Activated CD8-positive, alpha-beta memory T cell treated with anti-CD3 and anti-CD28 coated beads, Interleukin-2, amount 50 U/mL, for 24 hours (primary cell): Measurements from ENCODE around the gene TGDS.
"Not testable (repeated sequence)": the region's sequence is repeated elsewhere in the genome, so short reads cannot be mapped to it uniquely, and the experiment has no call there.

ENCODE experiments used
- DNase-seq: peaks from one replicate; pipeline ENCODE4 v3.0.0-alpha.2; 2020; ENCODE audit errors: extremely low read depth

The TGDS gene, protein sequence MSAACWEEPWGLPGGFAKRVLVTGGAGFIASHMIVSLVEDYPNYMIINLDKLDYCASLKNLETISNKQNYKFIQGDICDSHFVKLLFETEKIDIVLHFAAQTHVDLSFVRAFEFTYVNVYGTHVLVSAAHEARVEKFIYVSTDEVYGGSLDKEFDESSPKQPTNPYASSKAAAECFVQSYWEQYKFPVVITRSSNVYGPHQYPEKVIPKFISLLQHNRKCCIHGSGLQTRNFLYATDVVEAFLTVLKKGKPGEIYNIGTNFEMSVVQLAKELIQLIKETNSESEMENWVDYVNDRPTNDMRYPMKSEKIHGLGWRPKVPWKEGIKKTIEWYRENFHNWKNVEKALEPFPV

DNA sequence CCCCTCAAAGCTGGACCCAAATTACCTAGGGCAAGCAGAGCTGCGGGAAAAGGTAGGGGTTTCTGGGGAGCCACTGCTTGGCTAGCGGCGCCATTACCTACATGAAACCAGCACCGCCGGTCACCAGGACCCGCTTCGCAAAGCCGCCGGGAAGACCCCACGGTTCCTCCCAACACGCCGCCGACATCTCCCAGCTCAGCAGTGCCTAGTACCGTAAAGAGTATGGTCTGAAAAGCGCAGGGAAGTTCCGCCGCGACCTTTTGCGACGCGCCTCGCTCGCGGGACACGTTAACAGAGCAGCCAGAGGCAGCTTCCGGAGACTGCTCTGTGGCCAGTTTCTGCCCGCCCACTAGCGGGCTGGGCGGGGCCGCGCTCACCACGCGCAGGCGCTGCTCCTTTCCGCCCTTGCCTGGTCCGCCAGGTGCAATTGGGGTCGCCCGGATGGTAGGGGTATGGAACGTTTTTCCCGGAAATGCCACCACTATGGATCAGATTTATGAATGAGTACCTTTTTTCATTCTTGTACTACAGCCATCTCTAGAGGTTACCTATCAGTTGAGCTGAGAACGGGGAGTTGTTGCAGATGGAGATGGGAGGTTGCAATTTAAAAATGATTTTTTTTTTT, at the start of gene TGDS:
Gene TGDS (minus strand): TSS at position 203 of the 625 bp plus-strand sequence. CDS start 16 bp downstream, at position 187.
- peak; percentile 78 for DNase-seq

GRCh38 chr13:94641409-94641941, 45.5 kb upstream of the TGDS start:
- DNase-seq = no peak

DNA sequence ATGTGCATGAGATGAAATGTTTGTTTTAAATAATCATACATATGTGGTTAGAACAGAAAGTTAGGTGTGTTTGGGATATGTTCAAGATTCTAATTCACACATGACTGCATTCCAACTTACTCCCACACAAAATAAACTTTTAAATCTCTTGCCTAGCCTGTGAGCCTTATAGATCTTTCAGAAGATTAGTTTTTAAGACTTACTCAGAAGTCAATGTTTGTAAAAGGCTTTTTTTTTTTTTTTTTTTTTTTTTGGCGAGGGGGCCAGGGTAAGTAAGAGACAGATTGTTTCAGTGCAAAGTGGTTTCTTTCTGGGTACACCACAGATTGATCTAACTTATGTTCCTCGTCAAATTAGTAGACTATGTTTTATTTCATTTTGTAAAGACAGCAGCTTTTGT, 44.8 kb upstream of the TGDS start:
- no peak for DNase-seq

DNA sequence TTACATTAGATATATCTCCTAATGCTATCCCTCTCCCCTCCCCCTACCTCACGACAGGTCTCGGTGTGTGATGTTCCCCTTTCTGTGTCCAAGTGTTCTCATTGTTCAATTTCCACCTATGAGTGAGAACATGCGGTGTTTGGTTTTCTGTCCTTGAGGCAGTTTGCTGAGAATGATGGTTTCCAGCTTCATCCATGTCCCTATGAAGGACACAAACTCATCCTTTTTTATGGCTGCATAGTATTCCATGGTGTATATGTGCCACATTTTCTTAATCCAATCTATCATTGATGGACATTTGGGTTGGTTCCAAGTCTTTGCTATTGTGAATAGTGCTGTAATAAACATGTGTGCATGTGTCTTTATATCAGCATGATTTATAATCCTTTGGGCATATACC, 41.7 kb upstream of the TGDS start:
- DNase-seq = not testable (repeated sequence)

DNA sequence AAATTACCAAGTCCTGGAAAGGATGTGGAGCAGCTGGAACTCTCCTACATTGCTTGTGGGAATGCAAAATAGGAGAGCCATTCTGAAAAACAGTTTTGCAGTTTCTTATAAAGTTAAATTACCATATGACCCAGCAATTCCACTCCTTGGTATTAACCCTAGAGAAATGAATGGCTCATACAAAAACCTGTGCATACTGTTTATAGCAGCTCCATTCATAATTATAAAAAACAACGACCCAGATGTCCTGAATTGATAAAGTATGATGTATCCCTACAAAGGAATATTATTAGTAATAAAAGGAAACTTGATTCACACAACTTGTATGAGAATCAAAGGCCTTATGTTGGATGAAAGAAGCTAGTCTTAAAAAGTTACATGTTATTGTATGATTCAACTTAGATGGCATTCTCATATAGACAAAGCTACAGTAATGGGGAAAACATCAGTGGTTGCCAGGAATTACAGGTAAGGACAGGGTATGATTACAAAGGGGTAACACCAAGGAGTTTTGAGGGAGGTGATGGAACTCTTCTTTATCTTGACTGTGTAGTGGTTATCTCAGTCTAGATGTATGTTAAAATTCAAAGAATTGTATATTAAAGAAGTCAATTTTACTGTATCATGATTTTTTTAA, 41.1 kb upstream of the TGDS start:
- DNase-seq = no peak

DNA sequence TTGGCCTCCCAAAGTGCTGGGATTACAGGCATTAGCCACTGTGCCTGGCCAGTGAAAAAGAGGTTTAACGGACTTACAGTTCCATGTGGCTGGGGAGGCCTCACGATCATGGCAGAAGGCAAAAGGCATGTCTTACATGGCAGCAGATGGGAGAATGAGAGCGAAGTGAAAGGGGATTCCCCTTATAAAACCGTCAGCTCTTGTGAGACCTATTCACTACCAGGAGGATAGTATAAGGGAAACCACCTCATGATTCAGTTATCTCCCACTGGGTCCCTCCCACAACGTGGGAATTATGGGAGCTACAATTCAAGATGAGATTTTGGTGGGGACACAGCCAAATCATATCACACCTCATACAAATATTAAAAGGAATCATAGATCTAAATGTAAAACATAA, 40.1 kb upstream of the TGDS start:
- DNase-seq = not testable (repeated sequence)

DNA sequence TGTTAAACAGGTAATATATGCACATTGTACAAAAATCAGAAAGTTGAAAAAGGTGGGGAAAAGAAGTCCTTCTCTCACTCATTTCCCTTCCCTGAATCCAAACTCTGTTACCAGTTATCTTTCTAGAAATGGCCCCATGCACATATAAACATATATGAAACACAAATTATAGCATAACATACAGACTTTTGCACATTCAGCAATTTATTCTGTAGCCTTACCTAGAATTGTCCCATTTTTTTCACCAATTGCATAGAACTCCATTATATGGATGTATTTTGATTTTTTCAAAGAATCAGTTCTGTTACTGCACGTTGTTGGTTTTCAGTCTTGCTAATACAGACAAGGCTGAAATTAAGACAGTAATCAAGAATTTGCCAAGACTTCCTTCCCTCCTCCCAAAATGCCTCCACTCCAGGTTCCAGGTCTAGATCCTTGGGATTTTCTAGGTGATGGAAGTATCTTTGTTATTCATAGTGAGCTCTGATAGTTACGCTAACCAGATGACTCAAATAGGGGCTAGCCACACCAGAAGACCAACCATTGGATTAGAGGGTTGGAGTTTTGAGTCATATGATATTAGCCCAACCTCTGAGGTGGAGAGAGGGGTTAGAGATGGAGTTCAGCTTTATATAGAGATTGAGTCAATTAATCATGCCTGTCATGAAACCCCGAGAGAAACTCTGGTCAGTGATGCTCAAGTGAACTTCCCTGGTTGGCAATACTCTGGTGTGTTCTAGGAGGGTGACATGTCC, 36.5 kb upstream of the TGDS start:
- no peak for DNase-seq

DNA sequence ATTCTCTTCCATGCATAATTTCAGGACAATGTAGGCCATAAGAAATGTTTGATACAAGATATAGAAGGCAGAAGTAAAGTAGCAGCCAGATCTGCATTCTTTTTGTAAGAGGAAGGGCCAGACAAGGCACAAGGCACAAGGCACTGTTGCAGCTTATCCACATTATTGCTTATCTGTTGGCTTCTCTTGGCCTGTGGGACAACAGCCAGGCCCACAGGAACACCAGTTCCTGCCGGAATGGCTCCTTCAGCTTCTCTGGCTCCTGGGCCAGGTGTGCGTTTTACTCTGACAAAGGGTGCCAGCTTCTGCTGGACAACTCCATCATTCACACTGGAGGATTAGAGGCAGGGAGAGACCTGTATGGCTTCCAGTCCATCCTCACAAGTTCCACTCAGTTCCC, 34.9 kb upstream of the TGDS start:
- DNase-seq = no peak

- no peak for DNase-seq
These were observed 27.4 kb upstream of the TGDS start for GRCh38 chr13:94623316-94623715.

GRCh38 chr13:94622344-94622743, 26.4 kb upstream of the TGDS start:
- DNase-seq = no peak

DNA sequence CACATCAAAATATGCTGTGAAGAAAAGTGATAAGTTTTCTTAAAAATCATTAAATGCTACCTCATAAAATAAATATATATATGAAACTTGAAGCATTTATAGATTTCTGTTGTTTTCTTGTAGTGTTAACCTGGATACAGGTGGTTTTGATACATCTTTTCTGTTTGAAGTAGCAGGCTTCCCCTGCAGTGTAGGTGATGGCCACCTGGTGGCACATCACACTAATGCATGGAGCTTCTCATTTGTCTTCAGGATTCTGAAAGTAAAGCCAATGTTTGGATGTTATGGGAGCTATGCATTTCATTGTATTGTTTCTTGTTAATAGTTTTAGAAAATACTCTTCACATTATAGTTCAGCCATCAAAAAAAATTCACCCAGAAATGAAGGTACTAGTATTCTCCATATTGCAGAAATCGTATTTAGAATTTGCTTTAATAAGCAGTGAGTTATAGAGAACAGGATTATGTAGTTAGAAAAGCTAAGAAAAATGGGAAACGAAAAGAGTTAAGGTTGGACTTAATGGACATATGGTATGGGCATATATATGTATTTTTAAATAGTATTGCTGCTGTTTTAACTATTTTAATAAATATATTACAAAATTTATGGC, 24.4 kb upstream of the TGDS start:
- no peak for DNase-seq

GRCh38 chr13:94617389-94618000, 21.5 kb upstream of the TGDS start:
- DNase-seq = no peak

DNA sequence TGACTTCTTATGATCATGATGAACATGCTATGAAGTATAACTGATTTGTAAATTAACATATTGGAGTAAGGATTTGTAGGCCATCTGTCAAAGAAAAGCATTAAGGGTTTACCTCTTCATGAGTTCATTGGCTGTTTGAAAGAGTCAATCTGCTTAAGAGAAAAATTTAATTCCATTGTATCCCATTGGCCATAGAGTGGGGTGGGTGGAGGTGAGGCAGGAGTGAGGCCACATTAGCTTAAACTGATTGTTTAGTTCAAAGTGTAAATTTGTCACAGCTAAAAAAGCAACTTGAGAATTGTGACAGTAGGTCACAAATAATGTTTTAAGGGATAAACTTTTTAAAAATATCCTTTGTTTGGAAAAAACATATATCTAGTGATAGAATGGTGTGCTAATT, 17.1 kb upstream of the TGDS start:
- DNase-seq = no peak

DNA sequence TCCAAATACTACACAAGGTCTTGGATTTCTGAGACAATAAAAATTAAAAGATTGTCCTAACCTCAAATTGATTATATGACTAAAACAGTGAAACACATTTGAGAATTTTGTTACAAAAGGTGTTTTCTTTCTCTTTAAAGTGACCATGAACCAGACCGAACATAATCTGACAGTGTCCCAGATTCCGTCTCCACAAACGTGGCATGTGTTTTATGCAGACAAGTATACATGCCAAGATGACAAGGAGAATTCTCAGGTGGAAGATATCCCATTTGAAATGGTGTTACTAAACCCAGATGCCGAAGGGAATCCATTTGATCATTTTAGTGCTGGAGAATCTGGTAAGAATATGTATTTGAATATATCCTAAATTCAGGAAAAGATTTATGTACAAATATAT, 16.1 kb upstream of the TGDS start:
- no peak for DNase-seq

DNA sequence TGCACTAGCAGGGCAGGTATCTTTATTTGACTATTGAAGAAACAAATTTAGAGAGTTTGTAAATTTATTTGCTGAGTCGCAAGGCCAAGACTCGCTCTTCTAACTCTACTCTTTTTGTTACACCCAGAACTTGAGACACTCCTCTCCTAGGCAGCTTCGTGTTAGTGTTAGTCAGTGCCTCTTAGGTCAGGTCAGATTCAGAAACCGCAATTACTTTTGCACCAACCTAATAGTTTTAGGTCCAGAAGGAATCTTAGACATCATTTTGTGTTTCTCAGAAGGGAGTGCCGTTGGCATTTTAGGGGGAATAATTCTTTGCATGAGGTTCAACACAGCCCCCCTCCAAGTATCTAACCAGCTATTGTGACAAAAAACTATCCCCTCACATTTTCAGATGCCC, 14.5 kb upstream of the TGDS start:
- DNase-seq = no peak

DNA sequence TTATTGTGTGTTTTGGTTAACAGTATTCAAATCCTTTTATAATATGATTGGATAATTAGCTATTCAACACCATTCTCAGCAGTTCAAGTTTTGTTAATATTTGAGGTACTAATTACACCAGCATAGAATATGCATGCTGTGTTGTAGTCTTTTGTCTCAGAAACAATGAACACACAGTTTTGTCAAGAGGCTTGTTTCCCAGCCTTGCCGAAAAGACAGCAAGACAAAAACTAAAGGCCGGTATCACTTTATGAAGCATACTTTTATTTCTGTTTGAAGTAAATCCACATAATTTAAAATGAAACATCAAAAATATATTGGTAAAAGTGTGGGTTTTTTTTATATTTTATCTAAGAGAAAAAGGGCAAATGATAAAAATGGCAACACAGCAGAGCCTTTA, 13.2 kb upstream of the TGDS start:
- DNase-seq = no peak

DNA sequence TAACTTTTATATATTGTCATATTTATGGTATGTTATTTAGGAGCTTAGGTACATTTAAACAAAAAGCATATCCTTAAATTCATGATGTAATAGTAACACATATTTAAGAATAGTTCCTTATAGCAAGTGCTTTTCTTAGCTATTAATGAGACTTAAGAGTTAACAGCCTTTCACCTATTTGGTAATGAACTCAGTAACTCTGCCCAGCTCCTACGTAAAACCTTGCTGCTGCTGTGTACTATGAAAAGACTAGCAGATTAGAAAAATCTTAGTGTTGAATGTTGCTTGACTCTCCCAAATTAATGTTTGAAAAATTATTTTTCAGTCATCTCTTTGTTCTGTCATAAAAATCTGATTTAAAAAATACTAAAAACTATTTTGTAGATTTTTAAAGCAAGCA, 12.6 kb upstream of the TGDS start:
- no peak for DNase-seq

- no peak for DNase-seq
These were observed 12.0 kb upstream of the TGDS start for GRCh38 chr13:94607939-94608338.

GRCh38 chr13:94607056-94607455, 11.1 kb upstream of the TGDS start:
- DNase-seq = no peak

DNA sequence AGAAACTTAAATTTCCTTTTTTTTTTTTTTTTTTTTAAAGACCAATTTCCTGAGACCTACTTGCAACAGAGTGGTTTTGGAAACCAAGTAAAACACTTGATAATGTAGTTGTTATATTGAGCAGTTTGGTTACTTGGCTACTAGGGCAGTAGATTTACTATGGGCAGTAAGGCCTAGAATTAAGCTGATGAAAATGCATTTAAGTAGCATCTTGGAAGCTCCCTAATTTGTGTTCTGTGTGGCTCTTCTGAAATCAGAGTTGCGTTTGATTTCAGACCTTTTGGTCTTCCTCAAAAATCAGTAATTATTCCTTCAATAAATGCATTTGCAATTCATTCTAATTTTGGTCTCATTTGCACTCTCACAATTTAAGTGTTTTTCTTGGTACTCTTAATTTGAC, 6.5 kb upstream of the TGDS start:
- no peak for DNase-seq
